Epithelial cell of esophagus (primary cell): ENCODE data around the gene ORAI2.

Experiments
- DNase-seq: peaks from one replicate; pipeline ENCODE4 v3.0.0; 2010; ENCODE audit warnings: low read depth
- H3K4me3 ChIP-seq: 2 replicates; pipeline ENCODE4 v1.5.1; 2011; ENCODE audit warnings: mild to moderate bottlenecking, low read length, control low read depth
- TF ChIP-seq, protein P1 (sequence below): IDR thresholded peaks from 2 replicates; pipeline ENCODE4 v1.5.1; 2011; ENCODE audit warnings: low read depth, mild to moderate bottlenecking, low read length, control low read depth, inconsistent platforms; ENCODE audit not compliant: insufficient read depth; ENCODE audit errors: missing control alignments

Gene ORAI2

DNA sequence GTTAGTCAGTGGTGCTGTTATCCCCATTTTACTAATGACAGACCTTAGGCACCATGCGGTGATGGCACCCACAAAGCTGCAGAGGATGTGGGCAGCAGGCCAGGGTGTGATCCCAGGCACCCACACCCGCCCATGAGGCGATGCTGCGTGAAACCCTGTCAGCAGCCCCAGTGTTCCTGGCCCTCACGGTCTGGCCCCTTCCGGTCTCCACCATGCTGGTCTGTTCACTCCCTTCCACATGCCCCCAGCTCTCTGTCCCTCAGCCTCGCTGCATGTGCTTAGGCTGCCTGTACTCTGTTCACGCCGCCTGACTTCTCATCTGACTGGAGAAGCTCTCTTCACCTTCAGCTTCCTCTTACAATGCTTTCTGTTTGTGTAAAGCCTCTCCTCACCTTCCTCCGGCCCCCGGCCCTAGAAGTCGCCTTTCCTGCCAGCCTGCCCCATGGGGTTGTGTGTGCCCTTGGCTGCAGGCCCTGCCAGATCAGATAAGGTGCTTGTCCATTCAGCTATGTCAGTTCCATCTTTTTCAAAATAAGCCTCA, 17.6 kb upstream of the ORAI2 start:
- no peak overlapping the region for H3K4me3 ChIP-seq
- no peak for DNase-seq
- TF ChIP-seq, protein P1, sequence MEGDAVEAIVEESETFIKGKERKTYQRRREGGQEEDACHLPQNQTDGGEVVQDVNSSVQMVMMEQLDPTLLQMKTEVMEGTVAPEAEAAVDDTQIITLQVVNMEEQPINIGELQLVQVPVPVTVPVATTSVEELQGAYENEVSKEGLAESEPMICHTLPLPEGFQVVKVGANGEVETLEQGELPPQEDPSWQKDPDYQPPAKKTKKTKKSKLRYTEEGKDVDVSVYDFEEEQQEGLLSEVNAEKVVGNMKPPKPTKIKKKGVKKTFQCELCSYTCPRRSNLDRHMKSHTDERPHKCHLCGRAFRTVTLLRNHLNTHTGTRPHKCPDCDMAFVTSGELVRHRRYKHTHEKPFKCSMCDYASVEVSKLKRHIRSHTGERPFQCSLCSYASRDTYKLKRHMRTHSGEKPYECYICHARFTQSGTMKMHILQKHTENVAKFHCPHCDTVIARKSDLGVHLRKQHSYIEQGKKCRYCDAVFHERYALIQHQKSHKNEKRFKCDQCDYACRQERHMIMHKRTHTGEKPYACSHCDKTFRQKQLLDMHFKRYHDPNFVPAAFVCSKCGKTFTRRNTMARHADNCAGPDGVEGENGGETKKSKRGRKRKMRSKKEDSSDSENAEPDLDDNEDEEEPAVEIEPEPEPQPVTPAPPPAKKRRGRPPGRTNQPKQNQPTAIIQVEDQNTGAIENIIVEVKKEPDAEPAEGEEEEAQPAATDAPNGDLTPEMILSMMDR: no peak

- H3K4me3 ChIP-seq: no peak overlapping the region
Measured at GRCh38 chr7:102416406-102416805, 17.0 kb upstream of the ORAI2 start.

DNA sequence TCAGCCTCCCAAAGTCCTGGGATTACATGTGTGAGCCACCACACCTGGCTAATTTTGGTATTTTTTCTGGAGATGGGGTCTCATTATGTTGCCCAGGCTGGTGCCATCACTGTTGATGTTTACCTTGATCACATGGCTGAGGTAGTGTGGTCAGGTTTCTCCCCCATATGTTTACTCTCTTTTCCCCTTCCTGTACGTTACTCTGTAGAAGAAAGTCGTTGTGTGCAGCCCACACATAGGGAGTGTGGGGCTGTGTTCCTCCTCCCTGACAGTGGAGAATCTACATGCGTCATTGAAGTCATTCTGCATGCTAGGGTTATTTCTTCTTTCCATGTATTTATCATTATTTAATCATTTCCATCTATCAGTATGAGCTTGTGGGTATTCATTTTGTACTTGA, 16.3 kb upstream of the ORAI2 start:
- H3K4me3 ChIP-seq: no peak overlapping the region
- no peak for DNase-seq
- TF ChIP-seq, protein P1: no peak

More at GRCh38 chr7:102416406-102416805, 17.0 kb upstream of the ORAI2 start:
- TF ChIP-seq, protein P1: no peak
- no peak for DNase-seq

DNA sequence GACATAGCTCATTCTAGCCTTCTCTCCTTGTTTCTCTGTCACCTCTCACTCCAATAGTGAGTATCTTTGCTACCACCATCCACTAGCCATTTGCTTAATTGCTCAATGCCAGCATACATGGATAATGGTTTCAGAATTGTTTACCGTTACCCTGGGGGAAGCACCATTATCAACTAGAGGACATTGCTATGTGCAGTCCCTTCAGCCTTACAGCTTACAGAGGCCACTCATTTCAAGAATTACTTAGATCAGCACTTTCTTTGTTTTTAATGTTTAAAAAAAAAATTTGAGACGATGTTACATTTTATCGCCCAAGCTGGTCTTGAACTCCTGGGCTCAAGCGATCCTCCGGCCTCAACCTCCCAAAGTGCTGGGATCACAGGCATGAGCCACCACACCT, 14.8 kb upstream of the ORAI2 start:
- TF ChIP-seq, protein P1: no peak
- DNase-seq: no peak

DNA sequence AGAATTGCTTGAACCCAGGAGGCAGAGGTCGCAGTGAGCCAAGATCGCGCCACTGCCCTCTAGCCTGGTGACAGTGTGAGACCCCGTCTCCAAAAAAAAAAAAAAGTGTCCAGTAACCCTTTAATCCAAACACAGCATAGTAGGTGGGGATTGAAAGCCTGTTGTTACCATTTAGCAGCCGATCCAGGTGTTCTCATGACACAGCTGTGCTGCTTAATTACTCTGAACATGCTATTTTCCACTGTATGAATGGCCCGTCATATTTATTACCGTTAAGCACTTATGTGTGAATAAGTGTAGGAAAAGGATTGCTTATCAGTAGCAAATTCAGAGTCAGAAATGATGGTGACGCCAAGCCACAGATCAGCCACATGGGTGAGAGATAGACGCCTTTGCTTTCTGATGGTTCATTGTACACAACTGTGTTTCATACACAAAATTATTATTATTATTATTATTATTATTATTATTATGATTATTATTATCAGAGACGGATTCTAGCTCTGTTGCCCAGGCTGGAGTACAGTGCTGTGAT, 11.6 kb upstream of the ORAI2 start:
- DNase-seq: no peak
- no peak overlapping the region for H3K4me3 ChIP-seq
- TF ChIP-seq, protein P1: no peak

More for the DNA sequence above, 14.8 kb upstream of the ORAI2 start:
- H3K4me3 ChIP-seq: no peak overlapping the region

GRCh38 chr7:102424129-102424551, 9.2 kb upstream of the ORAI2 start:
- H3K4me3 ChIP-seq: no peak overlapping the region
- TF ChIP-seq, protein P1: no peak
- DNase-seq: no peak

DNA sequence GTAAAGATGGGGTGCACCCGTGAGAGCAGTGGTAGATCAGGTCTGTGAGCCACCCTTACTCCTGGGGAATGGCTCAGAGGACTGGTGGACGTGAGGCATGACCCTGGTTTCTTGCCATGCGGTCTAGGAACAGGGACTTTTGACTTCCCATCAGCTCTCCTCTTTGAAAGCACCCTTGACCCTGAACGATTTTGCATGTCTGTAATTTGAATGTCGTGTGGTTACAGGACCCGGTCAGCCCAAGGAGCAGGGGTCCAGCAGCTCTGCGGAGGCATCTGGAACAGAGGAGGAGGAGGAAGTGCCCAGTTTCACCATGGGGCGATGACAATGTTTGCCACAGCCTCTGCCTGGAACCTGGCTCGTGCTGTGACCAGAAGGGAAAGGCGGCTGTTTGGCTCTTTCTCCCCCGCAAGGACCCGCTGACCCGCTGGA, 8.6 kb upstream of the ORAI2 start:
- TF ChIP-seq, protein P1: no peak
- no peak overlapping the region for H3K4me3 ChIP-seq
- DNase-seq: no peak
